ENCODE measurements around the gene MEF2A. TPM values are rescaled to one million over a fixed set of nuclear protein-coding genes. Genes with fewer than 3 reads are reported as not detected.

Gene MEF2A
- total RNA-seq, 1 experiment from 2014 or later, result 30.7 TPM

DNA sequence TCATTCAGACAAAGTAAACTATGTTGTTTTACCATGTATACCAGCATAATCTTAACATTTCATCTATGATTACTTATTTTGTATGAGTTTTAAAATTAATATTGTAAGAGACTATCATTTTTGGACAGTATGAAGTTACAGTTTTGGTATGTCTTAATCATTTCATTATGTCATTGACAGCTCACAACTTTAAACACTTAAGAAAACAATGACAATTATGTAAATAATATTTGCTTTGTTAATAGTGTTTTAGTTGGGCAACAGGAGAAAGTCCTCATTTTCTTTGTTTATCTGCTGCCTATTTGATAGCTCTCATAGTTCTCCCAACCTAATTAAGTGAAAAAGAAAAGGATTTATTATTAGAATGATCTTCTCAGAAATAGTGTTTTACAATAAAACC is 80.2 kb downstream of the MEF2A start (continued):
- TF ChIP-seq, protein P1, sequence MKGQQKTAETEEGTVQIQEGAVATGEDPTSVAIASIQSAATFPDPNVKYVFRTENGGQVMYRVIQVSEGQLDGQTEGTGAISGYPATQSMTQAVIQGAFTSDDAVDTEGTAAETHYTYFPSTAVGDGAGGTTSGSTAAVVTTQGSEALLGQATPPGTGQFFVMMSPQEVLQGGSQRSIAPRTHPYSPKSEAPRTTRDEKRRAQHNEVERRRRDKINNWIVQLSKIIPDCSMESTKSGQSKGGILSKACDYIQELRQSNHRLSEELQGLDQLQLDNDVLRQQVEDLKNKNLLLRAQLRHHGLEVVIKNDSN (CRISPR knock-in tag; IDR thresholded peaks at IDR 0.05), result no peak
- TF ChIP-seq, protein P2, sequence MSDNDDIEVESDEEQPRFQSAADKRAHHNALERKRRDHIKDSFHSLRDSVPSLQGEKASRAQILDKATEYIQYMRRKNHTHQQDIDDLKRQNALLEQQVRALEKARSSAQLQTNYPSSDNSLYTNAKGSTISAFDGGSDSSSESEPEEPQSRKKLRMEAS (CRISPR knock-in tag; IDR thresholded peaks at IDR 0.05), result no peak
- no peak for TF ChIP-seq ZNF263 (CRISPR knock-in tag; IDR thresholded peaks at IDR 0.05; ENCODE audit: low read depth)

DNA sequence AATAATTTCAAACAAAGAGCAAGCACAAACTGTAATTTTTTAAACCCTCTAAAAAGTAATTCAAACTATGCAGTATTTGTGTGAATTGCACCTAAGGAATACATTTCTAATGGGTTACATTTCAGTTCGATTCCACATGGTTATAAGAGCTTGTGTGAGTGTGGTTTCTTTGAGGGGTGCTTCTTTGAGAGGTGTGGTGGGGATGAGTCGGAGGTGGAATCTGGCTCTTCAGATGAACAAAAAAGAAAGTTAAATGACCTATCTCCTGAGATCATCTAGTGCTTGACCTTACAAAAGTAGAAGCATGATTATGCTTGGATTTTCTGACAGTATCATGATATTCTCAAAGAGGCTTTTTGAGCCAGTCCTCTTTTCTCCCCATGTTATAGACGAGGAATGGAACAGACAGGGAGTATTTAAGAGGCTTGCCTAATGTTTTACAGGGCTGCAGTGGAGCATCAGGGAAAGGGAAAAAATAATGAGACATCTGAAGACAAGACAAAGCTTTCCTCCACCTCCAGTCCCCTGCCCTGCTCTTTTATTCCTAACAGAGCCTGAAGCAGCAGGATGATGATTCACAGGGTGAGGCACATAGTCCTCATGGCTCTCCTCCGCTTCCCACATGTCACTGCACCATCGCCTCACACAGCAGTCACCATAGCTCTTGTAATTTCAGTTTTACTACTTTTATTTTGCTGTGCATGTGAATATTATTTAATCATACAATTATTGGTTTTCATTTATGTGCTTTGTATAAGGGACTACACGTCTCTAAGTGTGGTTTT is 85.4 kb downstream of the MEF2A start:
- no peak overlapping the region for H3K4me3 Mint-ChIP-seq
- no peak overlapping the region for H3K27ac Mint-ChIP-seq
- ChIA-PET POLR2A (no interaction called here), CTCF (no interaction called here)
- DNase-seq (ENCODE audit: low spot score) (no peak), ATAC-seq (no peak)
- H3K36me3 Mint-ChIP-seq, result peaks cover 36% of the 10 kb centered on the region
- H3K4me1 Mint-ChIP-seq, result no peaks in the 10 kb centered on the region
- peaks cover 26% of the 10 kb centered on the region for H3K9me3 Mint-ChIP-seq
- TF ChIP-seq, protein P3, sequence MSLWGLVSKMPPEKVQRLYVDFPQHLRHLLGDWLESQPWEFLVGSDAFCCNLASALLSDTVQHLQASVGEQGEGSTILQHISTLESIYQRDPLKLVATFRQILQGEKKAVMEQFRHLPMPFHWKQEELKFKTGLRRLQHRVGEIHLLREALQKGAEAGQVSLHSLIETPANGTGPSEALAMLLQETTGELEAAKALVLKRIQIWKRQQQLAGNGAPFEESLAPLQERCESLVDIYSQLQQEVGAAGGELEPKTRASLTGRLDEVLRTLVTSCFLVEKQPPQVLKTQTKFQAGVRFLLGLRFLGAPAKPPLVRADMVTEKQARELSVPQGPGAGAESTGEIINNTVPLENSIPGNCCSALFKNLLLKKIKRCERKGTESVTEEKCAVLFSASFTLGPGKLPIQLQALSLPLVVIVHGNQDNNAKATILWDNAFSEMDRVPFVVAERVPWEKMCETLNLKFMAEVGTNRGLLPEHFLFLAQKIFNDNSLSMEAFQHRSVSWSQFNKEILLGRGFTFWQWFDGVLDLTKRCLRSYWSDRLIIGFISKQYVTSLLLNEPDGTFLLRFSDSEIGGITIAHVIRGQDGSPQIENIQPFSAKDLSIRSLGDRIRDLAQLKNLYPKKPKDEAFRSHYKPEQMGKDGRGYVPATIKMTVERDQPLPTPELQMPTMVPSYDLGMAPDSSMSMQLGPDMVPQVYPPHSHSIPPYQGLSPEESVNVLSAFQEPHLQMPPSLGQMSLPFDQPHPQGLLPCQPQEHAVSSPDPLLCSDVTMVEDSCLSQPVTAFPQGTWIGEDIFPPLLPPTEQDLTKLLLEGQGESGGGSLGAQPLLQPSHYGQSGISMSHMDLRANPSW (CRISPR knock-in tag; conservative IDR thresholded peaks at IDR 0.05; ENCODE audit: low read depth), result no peak
- TF ChIP-seq ESRRA (CRISPR knock-in tag; IDR thresholded peaks at IDR 0.05; ENCODE audit: borderline replicate concordance) (no peak), TEAD1 (CRISPR knock-in tag; IDR thresholded peaks at IDR 0.05) (no peak), MXD4 (CRISPR knock-in tag; IDR thresholded peaks at IDR 0.05; ENCODE audit: borderline replicate concordance) (no peak), ZBTB21 (CRISPR knock-in tag; IDR thresholded peaks at IDR 0.05; ENCODE audit: borderline replicate concordance) (no peak), RELA (CRISPR knock-in tag; IDR thresholded peaks at IDR 0.05; ENCODE audit: borderline replicate concordance) (no peak), JAZF1 (CRISPR knock-in tag; IDR thresholded peaks at IDR 0.05) (no peak), ZNF219 (CRISPR knock-in tag; IDR thresholded peaks at IDR 0.05; ENCODE audit: borderline replicate concordance) (no peak), IRF2 (CRISPR knock-in tag; IDR thresholded peaks at IDR 0.05; ENCODE audit: borderline replicate concordance, low read depth) (no peak)
- TF ChIP-seq, protein P4, sequence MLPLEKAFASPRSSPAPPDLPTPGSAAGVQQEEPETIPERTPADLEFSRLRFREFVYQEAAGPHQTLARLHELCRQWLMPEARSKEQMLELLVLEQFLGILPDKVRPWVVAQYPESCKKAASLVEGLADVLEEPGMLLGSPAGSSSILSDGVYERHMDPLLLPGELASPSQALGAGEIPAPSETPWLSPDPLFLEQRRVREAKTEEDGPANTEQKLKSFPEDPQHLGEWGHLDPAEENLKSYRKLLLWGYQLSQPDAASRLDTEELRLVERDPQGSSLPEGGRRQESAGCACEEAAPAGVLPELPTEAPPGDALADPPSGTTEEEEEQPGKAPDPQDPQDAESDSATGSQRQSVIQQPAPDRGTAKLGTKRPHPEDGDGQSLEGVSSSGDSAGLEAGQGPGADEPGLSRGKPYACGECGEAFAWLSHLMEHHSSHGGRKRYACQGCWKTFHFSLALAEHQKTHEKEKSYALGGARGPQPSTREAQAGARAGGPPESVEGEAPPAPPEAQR (CRISPR knock-in tag; IDR thresholded peaks at IDR 0.05), result no peak
- TF ChIP-seq, protein P5, sequence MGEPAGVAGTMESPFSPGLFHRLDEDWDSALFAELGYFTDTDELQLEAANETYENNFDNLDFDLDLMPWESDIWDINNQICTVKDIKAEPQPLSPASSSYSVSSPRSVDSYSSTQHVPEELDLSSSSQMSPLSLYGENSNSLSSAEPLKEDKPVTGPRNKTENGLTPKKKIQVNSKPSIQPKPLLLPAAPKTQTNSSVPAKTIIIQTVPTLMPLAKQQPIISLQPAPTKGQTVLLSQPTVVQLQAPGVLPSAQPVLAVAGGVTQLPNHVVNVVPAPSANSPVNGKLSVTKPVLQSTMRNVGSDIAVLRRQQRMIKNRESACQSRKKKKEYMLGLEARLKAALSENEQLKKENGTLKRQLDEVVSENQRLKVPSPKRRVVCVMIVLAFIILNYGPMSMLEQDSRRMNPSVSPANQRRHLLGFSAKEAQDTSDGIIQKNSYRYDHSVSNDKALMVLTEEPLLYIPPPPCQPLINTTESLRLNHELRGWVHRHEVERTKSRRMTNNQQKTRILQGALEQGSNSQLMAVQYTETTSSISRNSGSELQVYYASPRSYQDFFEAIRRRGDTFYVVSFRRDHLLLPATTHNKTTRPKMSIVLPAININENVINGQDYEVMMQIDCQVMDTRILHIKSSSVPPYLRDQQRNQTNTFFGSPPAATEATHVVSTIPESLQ (CRISPR knock-in tag; IDR thresholded peaks at IDR 0.05), result no peak
- TF ChIP-seq, protein P6, sequence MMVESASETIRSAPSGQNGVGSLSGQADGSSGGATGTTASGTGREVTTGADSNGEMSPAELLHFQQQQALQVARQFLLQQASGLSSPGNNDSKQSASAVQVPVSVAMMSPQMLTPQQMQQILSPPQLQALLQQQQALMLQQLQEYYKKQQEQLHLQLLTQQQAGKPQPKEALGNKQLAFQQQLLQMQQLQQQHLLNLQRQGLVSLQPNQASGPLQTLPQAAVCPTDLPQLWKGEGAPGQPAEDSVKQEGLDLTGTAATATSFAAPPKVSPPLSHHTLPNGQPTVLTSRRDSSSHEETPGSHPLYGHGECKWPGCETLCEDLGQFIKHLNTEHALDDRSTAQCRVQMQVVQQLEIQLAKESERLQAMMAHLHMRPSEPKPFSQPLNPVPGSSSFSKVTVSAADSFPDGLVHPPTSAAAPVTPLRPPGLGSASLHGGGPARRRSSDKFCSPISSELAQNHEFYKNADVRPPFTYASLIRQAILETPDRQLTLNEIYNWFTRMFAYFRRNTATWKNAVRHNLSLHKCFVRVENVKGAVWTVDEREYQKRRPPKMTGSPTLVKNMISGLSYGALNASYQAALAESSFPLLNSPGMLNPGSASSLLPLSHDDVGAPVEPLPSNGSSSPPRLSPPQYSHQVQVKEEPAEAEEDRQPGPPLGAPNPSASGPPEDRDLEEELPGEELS (CRISPR knock-in tag; IDR thresholded peaks at IDR 0.05), result no peak
- TF ChIP-seq, protein P7, sequence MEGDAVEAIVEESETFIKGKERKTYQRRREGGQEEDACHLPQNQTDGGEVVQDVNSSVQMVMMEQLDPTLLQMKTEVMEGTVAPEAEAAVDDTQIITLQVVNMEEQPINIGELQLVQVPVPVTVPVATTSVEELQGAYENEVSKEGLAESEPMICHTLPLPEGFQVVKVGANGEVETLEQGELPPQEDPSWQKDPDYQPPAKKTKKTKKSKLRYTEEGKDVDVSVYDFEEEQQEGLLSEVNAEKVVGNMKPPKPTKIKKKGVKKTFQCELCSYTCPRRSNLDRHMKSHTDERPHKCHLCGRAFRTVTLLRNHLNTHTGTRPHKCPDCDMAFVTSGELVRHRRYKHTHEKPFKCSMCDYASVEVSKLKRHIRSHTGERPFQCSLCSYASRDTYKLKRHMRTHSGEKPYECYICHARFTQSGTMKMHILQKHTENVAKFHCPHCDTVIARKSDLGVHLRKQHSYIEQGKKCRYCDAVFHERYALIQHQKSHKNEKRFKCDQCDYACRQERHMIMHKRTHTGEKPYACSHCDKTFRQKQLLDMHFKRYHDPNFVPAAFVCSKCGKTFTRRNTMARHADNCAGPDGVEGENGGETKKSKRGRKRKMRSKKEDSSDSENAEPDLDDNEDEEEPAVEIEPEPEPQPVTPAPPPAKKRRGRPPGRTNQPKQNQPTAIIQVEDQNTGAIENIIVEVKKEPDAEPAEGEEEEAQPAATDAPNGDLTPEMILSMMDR (IDR thresholded peaks at IDR 0.05), result no peak
- TF ChIP-seq, protein P8, sequence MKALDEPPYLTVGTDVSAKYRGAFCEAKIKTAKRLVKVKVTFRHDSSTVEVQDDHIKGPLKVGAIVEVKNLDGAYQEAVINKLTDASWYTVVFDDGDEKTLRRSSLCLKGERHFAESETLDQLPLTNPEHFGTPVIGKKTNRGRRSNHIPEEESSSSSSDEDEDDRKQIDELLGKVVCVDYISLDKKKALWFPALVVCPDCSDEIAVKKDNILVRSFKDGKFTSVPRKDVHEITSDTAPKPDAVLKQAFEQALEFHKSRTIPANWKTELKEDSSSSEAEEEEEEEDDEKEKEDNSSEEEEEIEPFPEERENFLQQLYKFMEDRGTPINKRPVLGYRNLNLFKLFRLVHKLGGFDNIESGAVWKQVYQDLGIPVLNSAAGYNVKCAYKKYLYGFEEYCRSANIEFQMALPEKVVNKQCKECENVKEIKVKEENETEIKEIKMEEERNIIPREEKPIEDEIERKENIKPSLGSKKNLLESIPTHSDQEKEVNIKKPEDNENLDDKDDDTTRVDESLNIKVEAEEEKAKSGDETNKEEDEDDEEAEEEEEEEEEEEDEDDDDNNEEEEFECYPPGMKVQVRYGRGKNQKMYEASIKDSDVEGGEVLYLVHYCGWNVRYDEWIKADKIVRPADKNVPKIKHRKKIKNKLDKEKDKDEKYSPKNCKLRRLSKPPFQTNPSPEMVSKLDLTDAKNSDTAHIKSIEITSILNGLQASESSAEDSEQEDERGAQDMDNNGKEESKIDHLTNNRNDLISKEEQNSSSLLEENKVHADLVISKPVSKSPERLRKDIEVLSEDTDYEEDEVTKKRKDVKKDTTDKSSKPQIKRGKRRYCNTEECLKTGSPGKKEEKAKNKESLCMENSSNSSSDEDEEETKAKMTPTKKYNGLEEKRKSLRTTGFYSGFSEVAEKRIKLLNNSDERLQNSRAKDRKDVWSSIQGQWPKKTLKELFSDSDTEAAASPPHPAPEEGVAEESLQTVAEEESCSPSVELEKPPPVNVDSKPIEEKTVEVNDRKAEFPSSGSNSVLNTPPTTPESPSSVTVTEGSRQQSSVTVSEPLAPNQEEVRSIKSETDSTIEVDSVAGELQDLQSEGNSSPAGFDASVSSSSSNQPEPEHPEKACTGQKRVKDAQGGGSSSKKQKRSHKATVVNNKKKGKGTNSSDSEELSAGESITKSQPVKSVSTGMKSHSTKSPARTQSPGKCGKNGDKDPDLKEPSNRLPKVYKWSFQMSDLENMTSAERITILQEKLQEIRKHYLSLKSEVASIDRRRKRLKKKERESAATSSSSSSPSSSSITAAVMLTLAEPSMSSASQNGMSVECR (CRISPR knock-in tag; IDR thresholded peaks at IDR 0.05; ENCODE audit: borderline replicate concordance), result no peak
- no peaks in the 10 kb centered on the region; the same call in 1 of the 2 replicates for H3K27me3 Mint-ChIP-seq (ENCODE audit: low read depth)
